ENCODE measurements around the gene ASIC4. TPM values are rescaled to one million over a fixed set of nuclear protein-coding genes. Genes with fewer than 3 reads are reported as not detected.

The ASIC4 gene
- total and polyA plus RNA-seq, 9 of the 15 experiments (the other 6 are each of a cell fraction or from before 2014, with no cell fraction given), result 0.07 to 19.2 (median 4.8) TPM

- CTCF ChIA-PET (ENCODE audit: low intra/inter-chr PET ratio), result no interaction called here
Observed at GRCh38 chr2:219553463-219553963, 39.2 kb downstream of the ASIC4 start.

More at GRCh38 chr2:219553463-219553963, 39.2 kb downstream of the ASIC4 start:
- intact Hi-C loops (cut with micrococcal nuclease) (no loop called here), in situ Hi-C loops (cut with MboI) (no loop called here)
- H3K4me2 ChIP-seq (ENCODE audit: insufficient read depth, low read length), result no peak overlapping the region
- no peak overlapping the region for H3K4me3 ChIP-seq
- H3K4me1 ChIP-seq (replicated peaks in 1 of 2; ENCODE audit: control insufficient read depth in 2 of 2, insufficient read depth in 2 of 2, low read length in 2 of 2), result peaks cover 4 to 50% of the 10 kb centered on the region in 2 experiments; a peak in 3 of 5 replicates
- DNase-seq (ENCODE audit: extremely low read depth in 1 of 4, low spot score in 3 of 4) (no peak), ATAC-seq (no peak), FAIRE-seq (no peak)
- TF ChIP-seq RNF2 (IDR thresholded peaks at IDR 0.05), result no peak
- no peak for TF ChIP-seq TARDBP (IDR thresholded peaks at IDR 0.05)
- TF ChIP-seq NR1H2 (CRISPR knock-in tag; IDR thresholded peaks at IDR 0.05), result no peak
- no peak for TF ChIP-seq CHD7 (IDR thresholded peaks at IDR 0.05; ENCODE audit: low read depth, low read length)
- H3K9me1 ChIP-seq (ENCODE audit: control insufficient read depth, insufficient read depth, low read length), result no peaks in the 10 kb centered on the region
- no peaks in the 10 kb centered on the region for H3K9me3 ChIP-seq (replicated peaks; ENCODE audit: control insufficient read depth, insufficient read depth, low read depth, low read length)
- H3K79me2 ChIP-seq (ENCODE audit: control insufficient read depth, insufficient read depth, low read length), result no peaks in the 10 kb centered on the region
- POLR2A ChIA-PET, result no interaction called here
- H3K9ac ChIP-seq (ENCODE audit: insufficient read depth in 1 of 2, low read depth in 2 of 2, low read length in 2 of 2), result no peak overlapping the region
- no peak overlapping the region for H3K27ac ChIP-seq (ENCODE audit: extremely low read depth, low read depth, low read length)
- H4K20me1 ChIP-seq (replicated peaks; ENCODE audit: control insufficient read depth, insufficient read depth, low read length), result no peaks in the 10 kb centered on the region
- WGBS (ENCODE audit: insufficient coverage, low coverage, missing lambda C conversion rate), result 54% methylated on average over 6 of the region's 12 CpGs
- no peaks in the 10 kb centered on the region for H3K36me3 ChIP-seq (ENCODE audit: control insufficient read depth, insufficient read depth, low read length)
- peaks cover 0 to 8% of the 10 kb centered on the region in 2 experiments; a peak in 3 of 5 replicates for H3K27me3 ChIP-seq (ENCODE audit: control insufficient read depth in 2 of 2, insufficient read depth in 2 of 2, low read length in 2 of 2)
- BruUV-seq (replicated peaks), result no TSS peak
- no peak overlapping the region for H2AFZ ChIP-seq (ENCODE audit: low read depth, low read length)

Measured in K562 (cell line).